Measurements from ENCODE around the gene CWC27.

- TF ChIP-seq ETS1 (conservative IDR thresholded peaks at IDR 0.05; ENCODE audit: control insufficient read depth, low read depth, low read length) (no peak), TSHZ1 (CRISPR knock-in tag; IDR thresholded peaks at IDR 0.05) (no peak), POLR2AphosphoS5 (IDR thresholded peaks at IDR 0.05; ENCODE audit: control insufficient read depth, insufficient read depth, low read depth, low read length) (no peak), FOXK2 (conservative IDR thresholded peaks at IDR 0.05 in 1 of 2, IDR thresholded peaks at IDR 0.05 in 1 of 2; ENCODE audit: low read depth in 2 of 2) (no peak), ZBTB1 (CRISPR knock-in tag; IDR thresholded peaks at IDR 0.05; ENCODE audit: borderline replicate concordance, low read depth) (no peak), POLR3A (IDR thresholded peaks at IDR 0.05; ENCODE audit: borderline replicate concordance, extremely low read depth, insufficient read depth, insufficient read length) (no peak), CTCF (IDR thresholded peaks at IDR 0.05 in 2 of 3, conservative IDR thresholded peaks at IDR 0.05 in 1 of 3; ENCODE audit: insufficient read depth in 2 of 3, low read depth in 1 of 3, low read length in 3 of 3) (no peak), ZNF280B (CRISPR knock-in tag; IDR thresholded peaks at IDR 0.05) (no peak), MAZ (CRISPR knock-in tag; conservative IDR thresholded peaks at IDR 0.05 in 1 of 2, IDR thresholded peaks at IDR 0.05 in 1 of 2) (no peak)
These were observed 4.7 kb upstream of the CWC27 start for GRCh38 chr5:64763948-64764503.

Data from K562 (cell line).